Activated T-cell treated with anti-CD3 and anti-CD28 coated beads for 4 hours (primary cell): ENCODE measurements around the gene TMEM63C.
"Not testable (repeated sequence)": the region's sequence is repeated elsewhere in the genome, so short reads cannot be mapped to it uniquely, and the experiment has no call there.

Source experiments
- DNase-seq: peaks from one replicate; pipeline ENCODE4 v3.0.0-alpha.2; 2020

TMEM63C gene

DNA sequence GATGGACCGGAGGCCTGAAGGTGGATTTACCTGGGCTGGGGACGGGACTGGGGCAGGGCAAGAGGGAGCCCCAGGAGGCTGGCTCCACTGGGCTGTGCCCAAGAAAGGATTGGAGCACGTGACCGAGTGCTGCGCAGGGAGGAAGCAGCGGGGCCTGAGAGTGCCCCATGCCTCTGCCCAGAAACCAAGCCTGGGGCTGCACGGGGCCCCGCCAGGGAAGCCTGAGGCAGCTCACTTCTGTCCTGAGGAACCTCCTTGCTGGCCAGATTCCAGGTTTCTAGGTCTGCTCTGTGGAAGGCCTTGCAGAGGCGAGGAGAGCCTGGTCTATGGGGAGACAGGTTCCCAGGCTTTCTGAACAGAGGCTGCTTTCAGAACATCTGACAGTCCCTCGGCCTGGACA is 79.0 kb downstream of the TMEM63C start:
- no peak for DNase-seq

GRCh38 chr14:77264466-77265186 is 83.0 kb downstream of the TMEM63C start:
- DNase-seq = no peak

- DNase-seq = no peak
Observed at GRCh38 chr14:77265187-77265515, 83.6 kb downstream of the TMEM63C start.

DNA sequence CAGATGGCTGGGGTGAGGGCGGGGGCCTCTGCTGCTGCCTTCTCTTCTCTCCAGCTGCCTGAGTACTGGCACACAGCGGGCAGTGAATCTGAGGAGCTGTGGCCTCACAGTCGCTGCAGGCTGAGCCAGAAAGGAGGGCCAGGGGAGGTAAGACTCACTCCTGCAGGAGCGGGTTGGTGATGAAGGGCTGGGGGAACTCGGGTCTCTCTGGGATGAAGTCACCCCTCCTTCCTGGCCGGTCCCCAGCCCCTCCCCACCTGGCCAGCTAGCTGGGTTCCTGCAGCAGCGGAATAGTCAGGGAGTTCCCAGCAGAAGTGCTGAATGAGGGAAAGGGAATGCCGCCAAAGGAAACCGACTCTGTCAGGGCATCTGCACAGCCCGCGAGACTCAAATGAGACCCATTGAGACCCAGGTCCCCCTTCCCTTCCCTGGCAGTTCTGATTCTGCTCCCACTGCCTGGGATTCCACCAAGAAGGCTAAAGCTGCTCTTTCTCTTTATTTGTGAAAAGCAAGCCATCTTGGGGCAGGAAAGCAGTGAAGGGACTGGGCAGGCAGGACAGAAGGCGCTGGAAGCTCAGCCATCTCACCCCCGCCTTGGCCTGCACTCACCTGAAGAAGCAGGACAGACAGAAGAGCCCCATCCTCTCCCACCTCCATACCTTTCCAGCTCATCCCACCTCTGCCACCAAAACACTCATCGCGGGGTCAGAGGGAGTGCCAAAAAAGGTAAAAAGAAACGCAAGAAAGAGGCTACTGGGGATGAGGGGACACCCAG is 84.2 kb downstream of the TMEM63C start:
- DNase-seq = no peak

DNA sequence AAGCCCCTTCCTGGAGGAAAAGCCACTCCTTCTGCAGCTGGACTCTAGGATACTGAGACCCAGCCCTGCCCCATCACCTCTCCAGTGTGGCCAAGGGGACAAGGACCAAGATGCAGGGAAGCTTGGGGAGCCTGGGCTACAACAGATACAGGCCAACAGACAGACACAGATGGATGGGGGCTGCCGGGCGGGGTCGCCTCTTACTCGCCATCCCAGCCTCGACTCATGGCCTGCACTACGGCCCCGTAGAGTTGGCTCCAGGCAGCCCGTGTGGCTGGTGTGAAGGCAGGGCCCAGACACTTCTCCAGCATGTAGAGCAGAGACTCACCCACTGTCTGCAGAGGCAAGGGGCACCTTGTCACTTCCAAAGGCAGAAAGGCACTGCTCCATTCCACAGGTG is 84.7 kb downstream of the TMEM63C start:
- DNase-seq = no peak

DNA sequence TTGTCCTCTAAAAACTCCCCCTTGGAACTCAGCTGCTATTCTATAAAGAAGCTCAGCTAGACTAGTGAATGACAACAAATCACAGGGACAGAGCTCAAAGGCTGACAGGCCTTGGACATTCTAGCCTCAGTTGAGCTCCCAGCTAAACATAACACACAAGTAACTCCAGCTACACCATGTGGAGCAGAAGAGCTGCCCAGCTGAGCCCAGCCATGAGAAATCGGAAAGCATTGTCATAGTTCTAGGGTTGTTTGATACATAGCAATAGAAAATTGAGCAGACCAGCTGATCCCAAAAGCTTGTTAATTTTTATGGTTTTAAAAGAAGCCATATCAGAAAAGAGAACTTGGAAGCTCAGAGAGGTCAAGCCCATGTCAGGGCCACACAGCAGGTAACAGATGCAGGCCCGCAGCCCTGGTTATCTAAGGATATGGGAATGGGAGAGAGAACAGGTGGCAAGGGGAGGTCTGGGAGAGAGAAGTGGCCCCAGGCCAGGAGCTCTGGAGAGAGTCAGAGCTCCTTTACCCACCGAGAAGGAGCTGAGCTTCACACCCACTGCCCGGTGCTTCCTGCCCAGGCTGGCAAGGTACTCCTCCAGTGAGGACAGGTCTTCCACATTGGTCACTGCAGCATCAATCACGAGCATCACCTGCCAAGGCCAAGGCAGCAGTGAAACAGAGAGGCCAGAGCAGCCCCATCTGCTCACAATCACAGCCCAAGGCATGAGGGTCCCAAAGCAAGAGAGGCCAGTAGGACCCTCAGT is 86.5 kb downstream of the TMEM63C start:
- DNase-seq = no peak

- no peak for DNase-seq
Observed at GRCh38 chr14:77268989-77269600, 87.5 kb downstream of the TMEM63C start.

- no peak for DNase-seq
Observed at GRCh38 chr14:77270361-77271112, 88.9 kb downstream of the TMEM63C start.

DNA sequence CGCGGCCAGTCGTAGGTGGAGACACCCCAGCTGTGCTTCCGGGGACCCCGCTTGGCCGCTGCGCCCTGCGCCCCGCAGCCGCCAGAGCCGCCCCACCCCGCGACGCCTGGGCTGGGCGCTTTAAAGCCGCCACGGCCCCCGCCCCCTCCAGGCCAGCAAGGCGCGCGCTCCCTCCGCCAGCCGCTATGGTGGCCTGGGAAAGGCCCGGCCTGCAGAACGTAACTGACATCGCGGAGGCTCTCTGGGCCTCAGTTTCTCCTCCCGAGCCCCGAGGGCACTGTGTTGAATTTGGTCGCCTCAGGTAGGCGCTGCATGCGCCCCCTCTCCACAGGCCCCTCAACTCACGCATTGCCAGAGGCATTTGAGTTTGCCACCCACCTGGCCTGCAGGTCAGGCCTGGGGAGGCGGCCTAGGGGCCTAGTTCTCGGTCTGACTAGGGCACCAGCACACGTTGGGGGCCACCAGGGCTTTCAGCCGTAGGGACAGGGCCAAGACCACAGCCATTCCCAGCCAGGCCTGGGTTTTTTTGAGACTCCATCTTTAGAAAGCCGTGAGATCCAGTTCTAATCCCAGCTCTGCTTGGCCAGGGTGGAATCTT is 89.6 kb downstream of the TMEM63C start, which contains the start of gene NGB:
Gene NGB (minus strand): TSS at position 94 of the 598 bp plus-strand sequence. CDS start 269 bp downstream, outside the sequence.
- DNase-seq = no peak

DNA sequence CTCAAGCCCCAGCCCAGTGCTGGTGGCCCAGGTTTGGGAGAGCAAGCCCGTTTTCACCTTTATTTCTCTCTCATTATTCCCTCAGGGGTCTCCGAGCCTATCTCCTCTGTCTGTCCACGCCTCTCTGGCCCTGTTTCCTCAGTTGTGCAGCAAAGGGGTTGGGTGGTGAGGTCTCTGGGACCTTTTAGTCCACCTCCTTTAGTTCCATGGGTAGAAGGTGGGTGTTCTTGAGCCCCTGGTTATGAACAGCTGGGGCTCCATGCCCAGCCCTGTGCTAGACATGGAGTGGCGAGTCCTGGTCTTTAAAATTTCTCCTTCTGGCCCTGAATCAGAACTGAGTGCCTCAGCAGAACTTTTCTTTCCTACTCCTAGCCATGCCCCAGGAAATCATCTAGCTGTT is 90.7 kb downstream of the TMEM63C start:
- no peak for DNase-seq

DNA sequence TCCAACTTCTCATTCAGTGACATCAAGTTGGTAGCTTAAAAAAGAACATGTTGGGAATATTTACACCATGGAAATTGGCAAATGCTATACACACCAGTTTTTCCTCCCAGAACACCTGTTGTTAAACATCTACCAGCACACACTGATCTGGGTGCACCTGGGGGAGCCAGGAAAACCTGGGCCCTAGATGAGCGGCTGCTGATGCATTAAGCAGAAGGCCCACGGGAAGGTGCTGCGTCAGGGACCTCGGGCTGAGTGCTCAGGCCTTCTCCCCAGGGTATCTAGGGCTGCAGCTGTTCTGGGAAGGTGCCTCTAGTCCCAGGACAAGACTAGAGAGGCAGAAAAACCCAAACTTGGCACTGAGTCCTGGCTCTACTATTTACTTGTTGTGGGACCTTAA is 92.2 kb downstream of the TMEM63C start:
- no peak for DNase-seq

DNA sequence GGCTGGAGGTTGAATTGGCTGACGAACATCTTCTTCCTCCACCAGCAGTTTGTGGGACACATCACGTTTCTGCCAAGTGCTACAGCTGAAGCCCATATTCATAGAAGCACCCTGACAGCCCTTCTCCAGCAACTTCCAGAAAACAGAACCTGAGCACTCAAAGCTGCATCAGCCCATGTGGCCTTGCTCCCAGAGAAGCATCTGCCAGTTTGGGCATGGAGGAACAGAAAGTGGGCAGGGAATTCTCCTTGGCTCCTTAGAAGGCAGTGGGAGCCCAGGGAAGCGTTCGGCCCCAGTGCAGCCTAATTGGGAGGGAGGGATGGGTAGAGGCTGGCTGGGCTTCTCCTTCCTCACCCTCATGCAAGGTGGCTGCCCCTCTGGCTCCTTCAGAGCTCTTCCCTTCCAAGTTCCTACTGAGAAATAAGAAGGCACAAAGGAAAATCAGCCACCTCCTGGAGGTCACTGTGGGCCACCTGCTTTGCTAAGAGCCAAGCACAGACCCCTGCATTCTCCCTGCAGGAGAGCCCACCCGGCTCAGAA is 93.5 kb downstream of the TMEM63C start:
- no peak for DNase-seq

GRCh38 chr14:77275601-77276017 is 94.0 kb downstream of the TMEM63C start:
- DNase-seq = no peak

DNA sequence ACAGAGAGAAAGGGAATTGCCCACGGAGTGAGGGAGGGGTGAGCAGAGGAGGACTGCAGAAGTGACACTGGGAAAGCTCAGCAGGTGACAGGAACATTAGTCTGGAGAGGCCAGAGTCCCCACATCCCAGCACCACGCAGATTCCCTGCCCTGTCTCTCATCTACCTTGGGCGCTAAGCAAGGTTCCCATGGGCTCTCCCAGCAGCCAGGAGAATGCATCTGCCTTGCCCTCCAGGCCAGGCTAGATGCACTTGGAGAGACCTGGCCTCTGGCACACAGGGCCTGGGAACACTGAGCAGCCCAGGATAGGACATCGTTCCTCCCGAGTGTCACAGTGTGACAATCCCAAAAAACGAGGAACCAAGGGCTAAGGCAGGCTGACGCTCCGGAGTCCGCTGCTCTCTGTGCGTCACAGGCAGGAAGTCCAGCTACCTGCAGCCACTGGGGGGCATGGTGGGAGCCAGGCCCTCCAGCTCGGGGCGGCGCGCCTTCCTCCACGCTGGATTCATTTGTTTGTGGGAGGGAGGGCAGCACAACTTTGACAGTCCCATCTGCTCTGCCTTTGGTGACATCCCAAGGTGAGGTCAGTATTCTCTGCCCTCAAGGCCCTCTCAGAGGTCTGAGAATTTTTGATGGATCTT is 94.8 kb downstream of the TMEM63C start:
- DNase-seq = no peak

DNA sequence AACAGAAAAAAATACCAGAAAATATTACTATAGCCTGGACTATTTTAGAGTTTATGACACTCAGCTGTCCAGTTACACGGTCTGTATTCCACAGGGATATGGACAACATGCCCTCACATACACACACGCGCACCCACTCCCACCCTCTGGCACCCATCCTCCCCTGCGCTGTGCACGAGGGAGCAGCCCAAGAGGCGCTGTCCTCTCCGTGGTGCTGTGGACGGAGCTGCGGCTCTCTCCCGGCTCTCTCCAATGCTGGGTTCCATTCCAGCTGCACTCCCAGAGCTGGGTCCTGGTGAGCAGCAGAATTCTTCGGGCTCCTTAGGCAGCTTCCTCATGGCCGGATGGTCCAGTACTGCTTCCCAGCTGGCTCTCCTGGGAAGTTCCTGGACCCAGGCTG is 95.4 kb downstream of the TMEM63C start:
- DNase-seq = no peak

DNA sequence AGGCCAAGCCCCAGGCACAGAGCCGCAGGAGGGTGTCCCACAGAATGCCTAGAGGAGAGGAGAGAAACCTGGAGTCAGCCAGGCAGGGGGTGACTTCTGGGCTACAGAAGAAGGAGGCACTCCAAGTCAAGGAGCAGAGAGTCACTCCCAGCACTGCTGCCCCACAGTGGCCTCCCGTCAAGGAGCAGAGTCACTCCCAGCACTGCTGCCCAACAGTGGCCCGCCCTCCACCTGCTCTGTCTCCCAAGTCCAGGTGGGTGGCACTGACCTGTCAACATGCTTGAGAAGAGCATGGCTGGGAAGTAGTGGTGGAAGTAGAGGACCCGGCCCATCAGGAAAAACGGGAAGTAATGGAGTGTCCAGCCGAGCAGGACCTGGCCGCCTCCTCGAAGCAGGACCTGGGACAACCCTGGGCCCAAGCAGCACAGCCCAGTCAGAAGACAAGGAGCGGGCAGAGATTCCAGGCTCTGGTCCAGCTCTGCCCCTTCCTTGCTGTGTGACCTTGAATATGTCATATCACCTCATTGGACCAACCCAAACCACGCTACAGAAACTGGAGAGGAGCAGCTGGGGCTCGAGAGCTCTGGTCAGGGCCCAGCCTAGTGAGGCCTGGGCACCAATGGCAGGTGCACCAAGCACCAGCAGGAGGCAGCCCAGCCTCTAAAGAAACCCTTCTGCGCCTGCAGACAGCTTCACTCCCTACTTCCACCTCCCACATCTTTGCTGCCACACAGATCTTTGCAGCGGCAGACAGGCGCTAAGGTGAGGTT is 97.0 kb downstream of the TMEM63C start:
- DNase-seq = no peak

DNA sequence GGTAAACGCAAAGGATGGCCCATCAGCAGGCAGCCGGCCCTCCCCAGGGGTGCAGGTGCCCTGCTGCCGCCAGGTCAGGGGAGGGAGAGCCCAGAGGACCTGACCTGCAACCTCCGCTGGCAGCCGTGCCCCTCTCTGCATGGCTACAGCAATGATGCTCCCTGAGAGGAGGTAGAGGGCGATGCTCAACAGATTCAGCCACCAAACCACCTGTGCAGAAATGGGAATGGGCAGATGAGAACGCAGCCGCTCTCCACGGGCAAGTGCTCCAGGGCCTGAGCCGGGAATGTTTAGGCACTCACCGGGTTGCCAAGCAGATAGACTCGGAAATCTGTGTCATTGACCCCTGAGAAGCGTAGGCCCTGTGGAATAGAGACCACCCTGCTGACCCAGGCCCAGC is 98.1 kb downstream of the TMEM63C start:
- no peak for DNase-seq

- not testable (repeated sequence) for DNase-seq
Observed at GRCh38 chr14:77280921-77281320, 99.3 kb downstream of the TMEM63C start.

- DNase-seq = no peak
Observed at GRCh38 chr14:77281852-77282410, 100.3 kb downstream of the TMEM63C start.

- no peak for DNase-seq
Observed at GRCh38 chr14:77284066-77284465, 102.5 kb downstream of the TMEM63C start.
